ENCODE data around the gene TBRG1. TPM values are rescaled to one million over a fixed set of nuclear protein-coding genes. Genes with fewer than 3 reads are reported as not detected.

The TBRG1 gene
- total RNA-seq, 1 donor from 2014 or later, result 23.3 TPM

GRCh38 chr11:124662106-124662505, 39.4 kb downstream of the TBRG1 start:
- DNase-seq, result no peak
- H3K36me3 ChIP-seq, result peaks cover 36% of the 10 kb centered on the region
- H3K4me1 ChIP-seq, result no peaks in the 10 kb centered on the region
- intact Hi-C loops (cut with micrococcal nuclease), result no loop called here
- H3K27ac ChIP-seq (replicated peaks), result no peak overlapping the region
- H3K9me3 ChIP-seq (replicated peaks), result no peaks in the 10 kb centered on the region
- H3K4me3 ChIP-seq, result no peak overlapping the region
- no peaks in the 10 kb centered on the region for H3K27me3 ChIP-seq (ENCODE audit: low read depth)
- no peak for TF ChIP-seq CTCF (IDR thresholded peaks at IDR 0.05; ENCODE audit: borderline replicate concordance)

- no peak for TF ChIP-seq CTCF (IDR thresholded peaks at IDR 0.05; ENCODE audit: borderline replicate concordance)
- intact Hi-C loops (cut with micrococcal nuclease), result no loop called here
- no peak overlapping the region for H3K27ac ChIP-seq (replicated peaks)
- H3K27me3 ChIP-seq (ENCODE audit: low read depth), result no peaks in the 10 kb centered on the region
- H3K9me3 ChIP-seq (replicated peaks), result no peaks in the 10 kb centered on the region
- DNase-seq, result no peak
- H3K36me3 ChIP-seq, result peaks cover 36% of the 10 kb centered on the region
- no peaks in the 10 kb centered on the region for H3K4me1 ChIP-seq
- no peak overlapping the region for H3K4me3 ChIP-seq
These were observed 41.2 kb downstream of the TBRG1 start for GRCh38 chr11:124663861-124664260.

DNA sequence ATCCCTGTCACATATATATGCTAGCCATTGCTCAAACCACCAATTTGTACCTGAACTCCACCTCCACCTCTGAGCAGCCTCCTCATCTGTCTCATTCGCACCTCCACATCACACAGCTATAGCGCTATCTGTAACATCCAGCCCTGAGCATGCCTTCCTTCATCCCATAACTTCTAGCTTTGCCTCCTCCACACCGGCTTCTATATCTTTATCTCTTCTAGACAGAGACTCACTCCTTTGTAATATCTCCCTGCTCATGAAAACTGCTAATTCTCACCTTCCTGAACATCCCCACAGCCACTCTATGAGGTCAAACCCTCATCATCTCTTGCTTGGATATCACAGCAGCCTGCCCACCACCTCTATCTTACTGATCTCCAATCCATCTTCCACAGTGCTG, 44.9 kb downstream of the TBRG1 start:
- Histone ChIP-seq H3K4me1 (peaks cover 2% of the 10 kb centered on the region), H3K36me3 (peaks cover 30% of the 10 kb centered on the region), H3K9me3 (replicated peaks) (no peaks in the 10 kb centered on the region), H3K27ac (replicated peaks) (no peak overlapping the region), H3K27me3 (ENCODE audit: low read depth) (no peaks in the 10 kb centered on the region), H3K4me3 (no peak overlapping the region)
- intact Hi-C loops (cut with micrococcal nuclease), result loop anchor here (5.0 kb wide), 1 partner anchor 170 kb away; no protein-coding TSS in a partner anchor
- DNase-seq, result no peak
- TF ChIP-seq CTCF (IDR thresholded peaks at IDR 0.05; ENCODE audit: borderline replicate concordance), result no peak

DNA sequence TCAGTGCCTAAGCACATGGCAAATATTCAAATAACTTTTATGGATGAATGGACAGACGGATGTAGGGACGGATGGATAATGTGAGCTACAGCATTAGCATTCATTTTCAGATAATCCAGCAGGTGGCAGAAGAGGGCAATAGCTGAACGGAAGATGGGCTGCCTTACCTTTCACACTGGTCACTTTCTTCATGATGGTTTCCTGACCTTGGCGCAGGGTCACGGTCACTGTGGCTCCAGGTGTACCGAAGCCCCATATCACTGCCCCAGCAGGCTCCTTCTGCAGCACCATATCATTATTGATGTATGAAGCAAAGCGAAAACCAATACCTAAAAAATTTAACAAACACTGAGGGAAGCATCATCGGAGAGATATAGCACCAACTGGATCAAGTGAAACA, 46.5 kb downstream of the TBRG1 start:
- peak; percentile 90 for TF ChIP-seq CTCF (IDR thresholded peaks at IDR 0.05; ENCODE audit: borderline replicate concordance)
- DNase-seq, result no peak
- Histone ChIP-seq H3K9me3 (replicated peaks) (no peaks in the 10 kb centered on the region), H3K4me1 (peaks cover 13% of the 10 kb centered on the region), H3K36me3 (peaks cover 29% of the 10 kb centered on the region), H3K27ac (replicated peaks) (no peak overlapping the region), H3K27me3 (ENCODE audit: low read depth) (no peaks in the 10 kb centered on the region), H3K4me3 (no peak overlapping the region)
- intact Hi-C loops (cut with micrococcal nuclease), result loop anchor here (5.0 kb wide), 1 partner anchor 168 kb away; no protein-coding TSS in a partner anchor

DNA sequence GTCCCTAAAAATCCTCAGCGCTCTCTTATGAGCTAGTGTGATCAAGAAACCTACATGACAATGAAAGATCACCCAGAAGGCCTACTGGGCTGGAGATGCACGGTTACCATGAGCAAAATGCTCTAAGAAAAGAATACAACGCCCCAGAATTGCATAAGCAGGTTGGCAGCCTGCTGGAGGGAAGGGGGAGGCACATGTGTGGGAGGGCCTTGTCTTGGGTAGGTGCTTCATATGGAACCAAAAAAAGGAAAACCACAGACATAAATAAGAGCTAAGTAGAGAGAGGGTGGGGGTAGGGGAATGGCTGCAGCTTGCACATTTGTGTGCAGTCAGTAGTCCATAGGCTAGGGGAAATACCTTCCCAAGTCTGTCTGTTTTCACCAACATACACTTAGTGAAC, 48.1 kb downstream of the TBRG1 start:
- no peak for TF ChIP-seq CTCF (IDR thresholded peaks at IDR 0.05; ENCODE audit: borderline replicate concordance)
- Histone ChIP-seq H3K4me3 (no peak overlapping the region), H3K36me3 (peaks cover 16% of the 10 kb centered on the region), H3K9me3 (replicated peaks) (no peaks in the 10 kb centered on the region), H3K27ac (replicated peaks) (no peak overlapping the region), H3K4me1 (peaks cover 25% of the 10 kb centered on the region), H3K27me3 (ENCODE audit: low read depth) (no peaks in the 10 kb centered on the region)
- no peak for DNase-seq
- intact Hi-C loops (cut with micrococcal nuclease), result loop anchor here (5.0 kb wide), 1 partner anchor 92 kb away; the partner anchor contains the start of gene ESAM
